ENCODE data around the gene TRMT2A.
"Not testable (repeated sequence)": the region's sequence is repeated elsewhere in the genome, so short reads cannot be mapped to it uniquely, and the experiment has no call there.

The TRMT2A gene

DNA sequence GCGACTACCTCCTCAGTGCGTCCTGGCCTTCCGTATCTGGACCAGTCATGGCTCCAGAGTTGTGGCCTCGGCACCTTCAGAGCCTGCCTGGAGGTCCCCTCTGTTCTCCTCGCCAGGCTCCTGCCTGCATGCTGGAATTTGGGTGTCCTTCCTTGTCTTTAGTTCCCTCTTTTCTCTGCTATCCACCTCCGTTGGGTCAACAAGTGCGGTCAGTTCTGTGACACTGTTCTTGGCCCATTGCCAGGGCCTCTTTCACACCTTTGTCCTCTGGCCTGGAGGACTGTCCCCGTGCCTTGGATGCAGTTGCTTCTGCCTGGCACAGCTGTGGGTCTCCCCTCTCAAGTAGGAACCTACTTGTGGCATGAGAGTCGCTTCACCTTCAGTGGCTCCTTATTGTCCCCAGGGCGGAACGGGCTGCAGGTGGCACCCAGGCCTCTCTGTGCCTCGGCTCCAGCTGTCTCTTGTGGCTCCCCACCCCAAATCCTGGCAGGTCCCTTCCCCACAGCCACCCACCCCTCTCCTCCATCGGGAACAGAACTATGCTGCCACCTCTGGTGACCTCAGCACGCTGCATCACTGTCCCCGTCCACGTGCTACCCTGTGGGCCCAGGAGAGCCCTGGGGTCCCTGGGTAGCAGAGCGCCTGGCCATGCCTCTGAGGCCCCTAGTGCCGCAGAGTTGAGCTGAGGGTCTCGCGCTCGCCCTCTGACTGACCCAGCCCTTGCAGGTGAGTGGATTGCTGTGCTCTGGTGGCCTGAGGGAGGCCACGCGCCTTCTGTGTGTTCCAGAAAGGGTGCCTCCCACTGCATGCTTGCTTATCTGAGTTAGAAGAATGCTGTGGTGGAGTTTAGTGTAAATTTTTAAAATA is 32.2 kb downstream of the TRMT2A start:
- peak; percentile 24 for DNase-seq

DNA sequence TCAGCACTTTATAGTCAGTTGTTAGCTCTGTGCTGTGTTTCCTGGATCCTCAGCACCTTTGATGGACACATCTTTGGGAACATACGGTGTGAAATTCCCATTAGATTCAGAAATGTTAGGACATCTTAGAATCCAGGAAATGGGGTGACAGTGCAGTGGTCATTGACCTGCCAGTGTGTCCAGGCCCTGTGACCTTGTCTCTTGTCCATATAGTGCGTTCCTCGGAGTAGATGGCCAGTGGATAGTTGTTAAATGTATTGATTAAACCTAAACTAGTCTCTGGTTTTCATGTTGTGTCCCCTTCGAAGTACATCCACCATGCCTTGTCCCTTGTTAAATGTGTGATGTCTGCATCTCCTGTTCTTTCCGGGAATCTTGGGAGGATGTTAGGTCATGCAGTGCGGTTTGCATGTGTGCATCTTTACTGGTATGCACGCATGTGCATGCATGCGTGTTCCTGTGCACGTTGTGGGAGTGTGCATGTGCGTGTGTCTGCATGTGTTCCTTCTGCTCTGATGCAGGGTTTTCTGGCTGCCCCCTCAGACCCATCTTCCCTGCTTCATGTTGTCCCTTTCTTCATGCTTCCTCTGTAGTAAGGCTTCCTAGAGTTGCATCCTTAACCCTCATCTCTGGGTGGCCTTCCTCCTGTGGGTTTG is 33.0 kb downstream of the TRMT2A start:
- no peak for DNase-seq

DNA sequence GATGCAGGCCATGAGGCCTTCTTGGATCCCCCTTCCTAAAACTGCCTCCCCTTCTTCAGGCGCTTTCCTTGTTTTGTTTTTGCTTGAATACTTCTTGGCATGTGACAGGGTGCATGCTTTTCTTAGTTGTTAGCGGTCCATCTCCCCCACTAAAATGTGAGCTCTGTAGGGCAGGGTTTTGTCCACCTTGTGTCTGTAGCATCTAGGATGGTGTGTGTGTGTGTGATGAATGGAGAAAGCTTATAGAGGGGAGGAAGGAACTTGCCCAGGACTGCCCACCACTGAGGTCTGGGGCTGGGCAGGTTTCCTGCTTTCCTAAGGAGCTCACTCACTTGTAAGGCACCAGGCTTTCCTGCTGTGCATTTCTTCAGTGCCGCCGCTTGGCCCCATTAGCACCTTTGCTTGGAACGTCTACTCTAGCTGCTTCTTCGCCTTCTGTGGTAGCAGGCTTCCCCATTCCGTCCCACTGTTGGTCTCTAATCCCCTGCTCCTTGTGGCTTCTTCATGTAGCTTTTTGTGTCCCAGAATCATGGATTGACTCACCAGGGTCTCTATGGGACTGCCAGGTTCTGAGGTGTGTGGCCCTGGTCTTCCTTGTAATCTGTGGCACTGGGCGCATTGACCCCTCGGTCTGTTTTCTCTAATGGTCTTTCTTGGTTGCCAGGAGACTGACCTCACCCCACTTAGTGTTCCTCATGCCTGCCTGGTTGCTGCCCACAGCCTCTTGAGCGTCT is 33.7 kb downstream of the TRMT2A start:
- no peak for DNase-seq

DNA sequence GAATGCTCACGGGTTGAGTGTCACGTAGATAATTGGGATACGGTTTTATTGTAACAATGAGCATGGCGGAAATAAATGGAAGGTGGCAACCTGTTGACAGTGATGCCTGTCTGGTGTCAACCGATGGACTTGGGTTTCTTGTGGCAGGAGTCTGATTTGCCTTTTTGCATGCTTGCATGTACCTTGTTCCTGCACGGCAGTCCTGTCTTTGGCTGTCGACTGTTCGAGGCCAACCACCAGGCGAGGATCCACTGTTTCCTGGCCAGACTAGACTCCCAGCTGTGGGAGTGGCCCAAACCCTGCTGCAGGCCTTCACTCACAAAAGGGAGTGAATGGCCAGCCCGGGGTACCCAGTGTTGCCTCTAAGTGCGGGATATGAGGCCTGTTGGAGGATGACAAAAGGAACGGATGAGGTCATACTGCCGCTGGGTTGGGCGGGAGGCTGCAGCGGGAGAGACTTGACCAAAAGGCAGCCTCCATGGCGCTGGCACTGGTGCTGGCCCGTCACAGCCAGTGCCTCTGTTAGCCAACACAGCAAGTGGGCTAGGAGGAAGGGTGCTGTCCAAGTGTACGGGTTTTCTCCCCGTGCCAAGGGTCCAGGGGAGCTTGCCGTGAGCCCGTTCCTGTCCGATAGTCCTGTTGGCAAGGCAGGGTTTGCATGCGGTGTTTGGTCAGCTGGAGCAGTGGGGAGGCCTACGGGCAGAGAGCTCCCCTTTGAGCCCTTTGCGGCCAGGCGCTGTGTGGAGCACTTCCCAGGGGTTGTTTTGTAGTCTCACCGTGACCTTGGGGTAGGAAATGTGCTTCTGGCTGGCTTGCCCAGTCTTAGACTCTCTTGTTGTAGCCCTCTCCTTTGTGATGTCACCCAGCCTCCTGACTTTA is 36.0 kb downstream of the TRMT2A start:
- DNase-seq: peak; percentile 26

DNA sequence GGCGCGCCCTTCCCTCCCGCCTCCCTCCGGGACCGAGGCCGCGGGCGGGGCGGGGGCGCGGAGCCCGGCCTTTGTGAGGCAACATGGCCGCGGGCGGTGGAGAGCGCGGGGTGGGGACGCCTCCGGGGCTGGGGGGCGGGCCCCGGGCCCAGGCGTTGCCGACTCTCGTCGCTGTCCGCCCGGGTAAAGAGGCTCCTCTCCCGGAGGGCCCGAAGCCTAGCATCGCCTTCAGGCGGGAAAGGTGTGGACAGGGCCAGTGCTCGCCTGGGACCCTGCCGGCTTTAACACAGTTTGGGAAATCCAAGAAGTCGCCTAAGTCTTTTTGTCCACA is 36.6 kb downstream of the TRMT2A start:
- peak; percentile 76 for DNase-seq

DNA sequence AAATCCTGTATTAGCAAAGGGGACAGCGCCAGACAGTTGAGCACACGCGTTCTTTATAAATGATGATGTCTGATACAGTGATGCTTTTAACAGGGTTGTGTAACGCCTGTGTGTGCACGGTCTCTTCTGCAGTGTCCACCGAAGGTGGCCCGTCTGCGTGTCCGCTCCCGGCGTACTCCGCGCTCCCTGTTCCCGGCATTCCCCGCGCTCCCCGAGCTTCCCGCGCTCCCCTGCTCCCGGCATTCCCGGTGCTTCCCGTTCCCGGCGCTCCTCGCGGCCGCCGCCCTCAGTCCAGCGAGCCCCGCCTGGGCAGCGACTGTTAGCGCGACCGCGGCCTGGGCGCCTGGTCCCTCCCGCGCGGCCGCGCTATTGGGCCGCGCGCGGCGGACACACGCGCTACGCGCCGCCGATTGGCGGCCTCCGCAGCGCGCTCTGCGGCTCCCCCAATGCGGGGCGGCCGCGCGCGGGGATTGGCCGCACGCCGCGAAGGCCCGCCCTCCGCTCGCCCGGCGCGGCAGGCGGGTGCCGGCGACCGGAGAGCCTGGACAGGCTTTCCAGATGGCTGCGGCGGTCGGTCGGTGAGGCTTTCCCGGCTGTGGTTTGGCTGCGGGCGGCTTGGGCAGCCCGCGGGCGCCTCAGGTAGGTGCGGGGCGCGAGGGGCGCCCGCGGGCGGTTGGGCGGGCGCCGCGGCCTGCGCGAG is 37.1 kb downstream of the TRMT2A start, which contains the start of gene DGCR8:
DGCR8 (plus strand) TSS at position 497 of the 700 bp plus-strand sequence. CDS start 5,723 bp downstream, outside the sequence.
- peak; percentile 82 for DNase-seq

DNA sequence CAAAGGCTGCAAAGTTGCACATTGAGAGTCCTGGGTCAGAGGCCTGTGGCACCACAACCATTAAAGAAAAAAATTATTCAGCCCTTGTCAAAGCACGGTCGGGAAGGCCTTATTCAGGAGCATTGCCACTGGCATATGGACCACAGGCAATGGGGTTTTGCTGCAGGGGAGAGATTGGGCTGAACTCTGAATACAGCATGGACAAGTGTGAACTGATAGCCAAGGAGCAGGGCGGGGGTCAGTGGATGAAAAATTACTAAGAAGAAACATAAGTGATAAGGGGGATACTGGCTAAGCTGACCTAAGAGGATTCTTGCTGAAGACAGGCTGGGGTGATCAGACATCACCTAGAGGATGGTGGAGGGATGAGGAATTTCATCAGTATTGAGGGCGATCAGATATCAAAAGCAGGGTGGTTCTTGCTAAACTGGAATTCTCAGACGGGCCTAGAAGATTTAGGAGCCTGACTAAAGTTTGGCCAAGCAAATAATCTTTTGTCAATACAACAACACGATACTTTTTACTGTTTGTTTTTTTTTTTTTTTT is 40.3 kb downstream of the TRMT2A start:
- no peak for DNase-seq

DNA sequence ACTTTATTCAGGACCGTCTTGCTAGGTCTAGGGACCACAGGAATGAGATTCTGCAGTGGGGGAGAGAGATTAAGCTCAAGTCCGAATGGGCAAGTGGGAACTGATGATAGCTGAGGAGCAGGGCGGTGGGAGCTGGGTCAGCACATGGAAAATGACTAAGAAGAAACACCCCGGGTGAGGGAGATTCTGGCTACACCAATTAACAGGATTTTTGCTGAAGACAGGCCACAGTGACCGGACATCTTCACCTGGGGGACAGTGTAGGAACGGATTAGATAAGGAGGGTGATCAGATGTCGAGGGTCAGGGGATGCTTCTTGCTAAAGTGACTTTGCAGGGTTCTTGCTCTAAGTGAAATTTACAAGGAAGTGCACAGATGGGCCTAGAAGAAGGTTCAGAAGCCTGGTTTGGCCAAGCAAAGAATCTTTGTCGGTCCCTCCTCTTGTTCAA is 45.5 kb downstream of the TRMT2A start:
- no peak for DNase-seq

DNA sequence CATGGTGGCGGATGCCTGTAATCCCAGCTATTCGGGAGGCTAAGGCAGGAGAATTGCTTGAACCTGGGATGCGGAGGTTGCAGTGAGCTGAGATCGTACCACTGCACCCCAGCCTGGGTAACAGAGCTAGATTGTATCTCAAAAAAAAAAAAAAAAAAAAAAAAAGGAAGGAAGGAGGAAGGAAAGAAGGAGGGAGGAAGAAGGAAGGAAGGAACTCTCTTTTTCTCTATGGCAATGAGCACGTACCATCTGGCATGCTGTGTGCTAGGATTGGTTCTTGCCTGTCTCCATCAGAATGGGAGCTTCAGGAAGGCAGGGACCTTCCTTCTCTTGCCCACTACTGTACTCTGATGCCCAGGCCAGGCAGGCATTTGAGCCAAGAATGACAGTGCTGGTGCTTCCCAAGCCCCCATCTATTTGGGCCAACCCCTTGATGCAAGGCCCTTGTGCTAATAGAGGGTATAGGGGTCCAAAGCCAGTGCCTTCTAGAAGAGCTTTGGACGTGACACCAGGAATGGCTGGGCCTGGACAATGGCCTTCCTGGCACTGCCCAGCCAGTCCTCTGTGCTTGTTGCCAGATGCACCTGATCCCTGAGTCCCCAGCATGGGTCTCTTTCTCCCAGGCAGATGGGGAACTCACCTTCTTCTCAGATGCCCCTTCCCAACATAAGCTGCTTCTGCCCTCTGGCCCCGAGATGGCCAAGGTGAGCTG is 47.5 kb downstream of the TRMT2A start:
- no peak for DNase-seq

DNA sequence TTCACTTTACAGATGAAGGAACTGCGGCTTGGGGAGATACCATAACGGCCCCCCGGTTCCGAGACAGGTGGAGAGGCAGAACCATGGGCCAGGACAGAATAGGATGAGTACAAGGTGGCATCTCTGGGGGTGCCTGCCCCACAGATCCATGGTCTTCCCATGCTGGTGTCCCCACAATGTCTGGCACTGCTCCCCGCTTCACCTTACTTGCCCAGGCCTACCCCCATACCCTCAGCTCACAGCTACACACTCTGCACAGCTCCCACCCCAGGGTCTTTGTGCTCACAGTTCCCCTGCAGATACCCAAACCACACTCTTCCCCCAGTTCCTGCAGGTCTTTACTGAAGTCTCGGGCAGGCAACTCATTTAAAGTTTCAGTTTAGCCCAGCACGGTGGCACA is 48.4 kb downstream of the TRMT2A start:
- no peak for DNase-seq

DNA sequence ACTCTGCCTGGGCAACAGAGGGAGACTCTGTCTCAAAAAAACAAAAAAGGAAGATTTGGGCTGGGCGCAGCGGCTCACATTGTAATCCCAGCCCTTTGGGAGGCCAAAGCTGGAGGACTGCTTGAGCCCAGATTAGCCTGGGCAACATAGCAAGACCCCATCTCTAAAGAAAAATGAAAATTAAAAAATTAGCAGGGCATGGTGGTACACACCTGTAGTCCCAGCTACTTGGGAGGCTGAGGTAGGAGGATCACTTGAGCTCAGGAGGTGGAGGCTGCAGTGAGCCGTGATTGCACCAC is 49.7 kb downstream of the TRMT2A start:
- not testable (repeated sequence) for DNase-seq

DNA sequence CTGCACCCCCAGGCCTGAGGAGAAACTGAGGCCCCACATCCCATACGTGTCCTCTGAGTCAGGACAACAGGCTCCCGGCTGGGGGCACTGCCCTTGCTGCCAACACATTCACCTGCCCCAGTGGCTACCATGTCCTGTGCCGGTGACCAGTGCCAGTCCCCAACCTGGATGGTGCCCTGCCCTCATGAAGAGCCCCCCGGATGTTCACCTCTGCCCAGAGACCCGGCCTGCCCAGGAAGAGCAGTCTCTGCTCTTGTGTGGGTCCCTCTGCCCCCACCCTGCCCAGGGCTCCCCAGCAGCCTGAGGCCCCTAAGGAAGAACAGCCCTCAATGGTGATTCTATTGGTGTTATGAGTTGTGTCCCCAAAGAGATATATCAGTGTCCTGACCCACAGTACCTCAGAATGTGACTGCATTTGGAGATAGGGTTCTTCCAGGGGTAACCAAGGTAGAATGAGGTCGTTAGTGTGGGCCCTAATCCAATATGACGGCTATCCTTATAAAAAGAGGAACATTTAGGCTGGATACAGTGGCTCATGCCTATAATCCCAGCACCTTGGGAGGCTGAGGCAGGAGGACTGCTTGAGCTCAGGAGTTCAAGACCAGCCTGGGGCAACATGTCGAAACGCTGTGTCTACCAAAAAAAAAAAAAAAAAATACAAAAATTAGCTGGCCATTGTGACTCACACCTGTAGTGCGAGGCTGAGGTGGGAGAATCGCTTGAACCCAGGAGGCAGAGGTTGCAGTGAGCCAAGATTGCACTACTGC is 50.2 kb downstream of the TRMT2A start:
- DNase-seq: no peak

DNA sequence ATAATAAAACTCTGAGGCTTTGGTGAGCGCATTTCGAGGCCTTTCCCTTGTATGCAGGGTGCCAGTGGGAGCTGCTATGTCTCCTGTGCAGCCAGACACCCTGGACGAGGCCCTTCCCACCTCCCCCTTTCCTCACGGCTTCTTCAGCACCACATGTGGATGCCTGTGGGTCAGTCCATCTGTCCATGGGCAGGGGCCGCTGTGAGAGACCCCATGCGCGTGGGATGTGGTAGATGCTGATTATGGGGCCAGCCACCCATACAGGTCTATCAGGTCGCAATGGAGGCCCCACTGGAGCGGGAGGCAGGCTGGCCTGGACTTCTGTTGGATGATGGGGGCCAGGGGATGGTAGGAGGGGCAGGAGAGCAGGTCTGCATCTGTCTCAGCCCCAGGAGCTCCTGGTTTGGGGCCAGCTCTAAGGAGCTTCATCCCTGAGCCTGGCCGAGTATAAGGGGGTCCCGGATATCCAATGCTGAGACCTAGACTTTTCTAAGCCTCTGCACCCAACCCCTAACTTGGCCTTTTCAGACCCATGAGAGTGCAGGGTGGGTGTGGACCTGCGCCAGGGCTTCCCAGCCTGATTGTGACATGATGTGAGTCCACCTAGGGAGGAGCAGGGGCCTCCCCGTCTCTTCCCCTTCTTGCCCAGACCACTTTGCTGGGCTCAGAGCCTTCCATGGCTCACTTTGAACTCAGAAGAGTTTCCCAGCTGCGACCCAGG is 51.0 kb downstream of the TRMT2A start:
- DNase-seq: no peak

DNA sequence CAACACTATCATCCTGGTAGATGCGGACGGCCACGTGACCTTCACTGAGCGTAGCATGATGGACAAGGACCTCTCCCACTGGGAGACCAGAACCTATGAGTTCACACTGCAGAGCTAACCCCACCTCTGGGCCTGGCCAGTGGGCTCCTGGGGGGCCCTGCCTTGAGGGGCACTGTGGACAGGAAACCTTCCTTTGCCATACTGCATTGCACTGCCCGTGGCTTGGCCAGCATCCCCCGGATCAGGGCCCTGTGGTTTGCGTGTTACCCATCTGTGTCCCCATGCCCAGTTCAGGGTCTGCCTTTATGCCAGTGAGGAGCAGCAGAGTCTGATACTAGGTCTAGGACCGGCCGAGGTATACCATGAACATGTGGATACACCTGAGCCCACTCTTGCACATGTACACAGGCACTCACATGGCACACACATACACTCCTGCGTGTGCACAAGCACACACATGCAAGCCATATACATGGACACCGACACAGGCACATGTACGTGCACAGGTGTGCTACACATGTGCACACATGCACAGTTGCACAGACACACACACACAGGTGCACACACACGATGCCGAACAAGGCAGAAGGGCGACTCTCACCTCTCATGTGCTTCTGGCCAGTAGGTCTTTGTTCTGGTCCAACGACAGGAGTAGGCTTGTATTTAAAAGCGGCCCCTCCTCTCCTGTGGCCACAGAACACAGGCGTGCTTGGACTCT is 52.3 kb downstream of the TRMT2A start:
- DNase-seq: no peak

DNA sequence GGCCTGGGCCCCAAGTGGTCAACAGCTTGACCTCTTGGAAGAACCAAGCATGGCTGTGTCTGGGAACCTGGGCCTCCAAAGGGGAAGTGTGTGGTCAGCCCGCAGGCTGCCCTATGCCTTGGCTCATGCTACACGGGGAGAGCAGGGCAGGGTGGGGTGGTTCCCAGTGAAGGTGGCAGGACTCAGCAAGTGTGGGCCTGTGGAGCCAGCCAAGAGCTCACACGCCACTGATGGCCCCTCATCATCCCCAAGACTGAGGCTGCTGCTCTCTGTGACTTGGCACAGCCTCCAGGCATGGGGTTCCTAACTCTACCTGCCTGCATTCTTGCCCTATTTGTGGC is 52.9 kb downstream of the TRMT2A start:
- no peak for DNase-seq

DNA sequence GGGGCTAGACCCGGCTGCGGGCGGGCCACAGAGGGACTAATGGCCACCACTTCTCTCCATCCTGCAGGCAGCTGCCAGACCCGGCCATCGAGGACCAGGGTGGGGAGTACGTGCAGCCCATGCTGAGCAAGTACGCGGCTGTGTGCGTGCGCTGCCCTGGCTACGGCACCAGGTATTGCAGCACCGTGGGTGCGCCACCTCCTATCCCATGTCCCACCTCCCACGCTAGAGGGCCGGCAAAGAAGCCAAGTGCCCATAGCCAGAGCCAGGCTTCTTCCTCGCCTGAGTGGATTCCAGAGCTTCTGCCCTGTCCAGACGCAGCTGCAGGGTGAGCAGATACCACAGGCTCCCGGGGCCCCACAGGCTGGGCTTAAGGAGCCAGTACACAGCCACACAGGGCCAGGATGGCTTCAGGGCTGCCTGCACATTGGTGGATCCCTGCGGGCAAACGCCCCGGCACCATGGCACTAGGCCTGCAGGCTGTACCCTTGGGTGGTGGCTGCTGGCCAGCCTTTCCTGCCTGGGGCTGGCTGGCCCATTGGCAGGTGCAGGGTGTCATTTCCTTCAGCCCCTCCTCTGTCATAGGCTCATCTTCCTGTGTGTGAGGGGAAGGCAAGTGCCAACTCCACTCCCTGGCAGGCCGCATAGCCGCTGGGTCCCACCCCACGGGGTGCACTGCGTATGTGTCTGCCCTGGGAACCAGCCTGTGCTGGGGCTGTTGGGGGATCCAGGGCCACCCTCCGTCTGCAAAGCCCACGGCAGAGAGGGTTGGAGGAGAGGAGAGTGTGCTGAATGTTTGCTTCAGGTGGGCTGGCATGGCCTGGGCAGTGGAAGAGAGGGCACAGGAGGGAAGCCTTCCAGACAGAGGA is 53.5 kb downstream of the TRMT2A start:
- no peak for DNase-seq

DNA sequence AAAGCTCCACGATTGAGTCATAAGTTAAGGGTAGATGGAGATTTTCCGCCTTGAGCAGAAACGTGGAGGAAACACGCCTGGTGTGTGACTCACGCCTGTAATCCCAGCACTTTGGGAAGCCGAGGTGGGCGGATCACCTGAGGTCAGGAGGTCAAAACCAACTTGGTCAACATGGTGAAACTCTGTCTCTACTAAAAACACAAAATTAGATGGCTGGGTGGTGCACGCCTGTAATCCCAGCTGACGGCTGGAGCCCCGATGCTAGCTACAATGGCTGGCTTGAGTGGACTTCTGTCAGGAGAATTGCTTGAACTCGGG is 54.3 kb downstream of the TRMT2A start:
- no peak for DNase-seq

DNA sequence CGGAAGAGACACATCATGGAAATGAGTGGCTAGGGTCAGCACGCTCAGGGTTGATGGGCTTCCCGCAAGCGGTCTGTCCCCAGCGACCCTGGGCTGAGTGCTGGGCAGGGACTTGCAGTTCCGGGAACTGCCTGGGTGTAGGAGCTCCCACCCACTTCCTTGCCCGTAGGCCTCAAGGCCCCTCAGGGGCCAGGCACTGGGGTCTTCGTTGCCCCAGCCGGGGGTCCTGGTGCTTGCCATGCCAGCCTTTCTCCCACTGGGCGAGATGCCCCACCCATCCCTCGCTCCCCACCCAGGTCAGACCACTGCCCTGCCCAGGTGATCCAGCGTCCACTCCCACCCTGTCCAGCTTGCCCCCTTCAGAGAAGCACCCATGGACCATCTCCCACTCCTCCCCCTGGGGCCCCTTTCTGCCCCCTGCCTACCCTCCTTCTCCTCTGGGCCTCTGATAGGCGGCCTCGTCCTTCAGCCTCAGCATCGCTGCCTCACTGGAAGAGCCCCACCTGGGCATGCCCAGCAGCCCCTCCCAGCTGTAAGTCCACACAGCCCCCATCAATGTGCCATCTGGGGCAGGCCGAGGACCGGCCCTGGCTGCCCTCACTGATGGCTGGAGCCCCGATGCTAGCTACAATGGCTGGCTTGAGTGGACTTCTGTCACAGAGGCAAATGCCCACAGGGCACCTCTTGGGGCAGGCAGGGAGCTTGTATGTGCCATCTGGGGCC is 54.8 kb downstream of the TRMT2A start:
- DNase-seq: no peak

Data from activated CD4-positive, alpha-beta T cell treated with anti-CD3 and anti-CD28 coated beads, Interleukin-10, Interleukin-2, amounts not matched to agents 100 ng/mL and 50 ng/mL, durations not matched to agents 16 hours and 8 hours (primary cell).